ENCODE data around the gene UBAC1.
"Not testable (repeated sequence)": the region's sequence is repeated elsewhere in the genome, so short reads cannot be mapped to it uniquely, and the experiment has no call there.

The UBAC1 gene

DNA sequence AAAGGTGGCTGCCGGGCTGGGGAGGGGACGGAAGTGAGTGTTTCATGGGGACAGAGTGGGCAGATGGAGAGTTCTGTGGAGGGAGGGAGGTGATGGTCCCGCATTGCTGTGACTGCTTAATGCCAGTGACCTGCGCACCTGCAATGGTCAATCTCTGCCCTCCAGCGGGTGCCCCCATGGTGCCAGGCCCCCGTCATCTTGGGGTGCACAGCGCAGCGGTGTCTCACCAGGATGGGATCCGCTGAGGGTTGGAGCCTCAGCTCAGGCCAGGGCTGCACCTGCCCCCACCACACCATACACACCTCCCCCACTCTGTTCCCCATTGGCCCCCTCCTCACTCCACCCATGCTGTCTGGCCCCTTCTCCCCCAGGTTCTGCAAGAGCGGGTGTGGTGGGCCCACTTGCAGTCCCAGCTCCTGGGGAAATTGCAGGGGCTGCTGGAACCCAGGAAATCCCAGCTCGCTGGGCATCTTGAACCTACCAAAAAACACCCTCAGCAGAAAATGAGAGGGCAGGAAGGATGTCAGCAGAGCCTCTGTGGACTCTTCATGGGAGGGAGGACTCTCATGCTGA is 41.8 kb downstream of the UBAC1 start:
- no peak for DNase-seq

DNA sequence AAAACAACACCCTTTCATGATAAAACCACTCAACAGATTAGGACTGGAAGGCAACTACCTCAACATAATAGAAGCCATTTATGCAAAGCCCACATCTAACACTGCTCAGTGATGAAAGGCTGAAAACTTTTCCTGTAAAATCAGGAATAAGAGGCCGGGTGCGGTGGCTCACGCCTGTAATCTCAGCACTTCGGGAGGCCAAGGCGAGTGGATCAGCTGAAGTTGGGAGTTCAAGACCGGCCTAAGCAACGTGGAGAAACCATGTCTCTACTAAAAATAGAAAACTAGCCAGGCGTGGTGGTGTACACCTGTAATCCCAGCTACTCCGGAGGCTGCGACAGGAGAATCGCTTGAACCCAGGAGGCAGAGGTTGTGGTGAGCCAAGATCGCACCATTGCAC is 44.9 kb downstream of the UBAC1 start:
- not testable (repeated sequence) for DNase-seq

DNA sequence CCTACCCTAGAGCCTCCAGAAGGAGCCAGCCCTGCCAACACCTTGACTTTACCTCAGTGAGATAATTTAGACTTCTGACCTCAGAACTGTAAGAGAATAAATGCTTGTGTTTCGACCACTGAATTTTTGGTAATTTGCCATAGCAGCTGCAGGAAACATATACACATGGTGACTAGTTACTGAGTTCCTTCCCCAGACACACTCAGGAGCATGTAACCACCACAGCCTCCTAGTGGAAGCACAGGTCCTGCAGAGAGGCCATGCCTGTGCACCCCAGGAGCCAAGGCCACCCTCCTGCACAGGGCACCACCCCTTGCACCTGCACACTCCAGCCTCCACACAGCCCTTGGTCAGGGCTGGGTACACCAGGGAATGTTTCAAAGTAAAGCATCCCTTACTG is 46.3 kb downstream of the UBAC1 start:
- no peak for DNase-seq

DNA sequence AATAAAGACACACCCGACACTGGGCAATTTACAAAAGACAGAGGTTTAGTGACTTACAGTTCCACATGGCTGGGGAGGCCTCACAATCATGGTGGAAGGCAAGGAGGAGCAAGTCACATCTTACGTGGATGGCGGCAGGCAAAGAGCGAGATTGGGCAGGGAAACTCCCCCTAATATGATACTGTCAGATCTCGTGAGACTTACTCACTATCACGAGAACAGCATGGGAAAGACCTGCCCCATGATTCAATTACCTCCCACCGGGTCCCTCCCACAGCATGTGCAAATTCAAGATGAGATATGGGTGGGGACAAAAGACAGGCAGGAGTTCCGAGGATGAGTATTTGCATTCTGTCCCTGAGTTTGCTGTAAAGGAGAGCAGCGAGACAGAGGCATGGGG is 49.9 kb downstream of the UBAC1 start:
- not testable (repeated sequence) for DNase-seq

DNA sequence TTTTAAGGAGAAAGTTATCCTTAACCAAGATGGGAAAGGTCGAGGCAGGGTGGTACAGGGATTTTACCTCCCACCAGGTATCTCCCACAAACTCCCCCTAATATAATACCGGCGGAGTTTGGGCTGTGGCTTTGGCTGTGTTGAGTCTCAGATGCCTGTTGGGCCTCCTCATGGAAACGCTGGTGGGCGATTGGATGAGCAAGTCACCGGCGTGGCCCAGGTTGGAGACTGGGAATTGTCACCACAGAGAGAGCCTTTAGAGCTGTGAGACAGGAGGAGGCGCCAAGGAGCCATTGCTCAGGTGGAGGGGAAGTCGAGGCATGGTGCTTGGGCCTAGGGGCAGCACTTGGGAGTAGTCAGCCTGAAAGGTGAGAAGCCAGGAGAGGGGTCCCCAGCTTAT is 50.4 kb downstream of the UBAC1 start:
- DNase-seq = no peak

DNA sequence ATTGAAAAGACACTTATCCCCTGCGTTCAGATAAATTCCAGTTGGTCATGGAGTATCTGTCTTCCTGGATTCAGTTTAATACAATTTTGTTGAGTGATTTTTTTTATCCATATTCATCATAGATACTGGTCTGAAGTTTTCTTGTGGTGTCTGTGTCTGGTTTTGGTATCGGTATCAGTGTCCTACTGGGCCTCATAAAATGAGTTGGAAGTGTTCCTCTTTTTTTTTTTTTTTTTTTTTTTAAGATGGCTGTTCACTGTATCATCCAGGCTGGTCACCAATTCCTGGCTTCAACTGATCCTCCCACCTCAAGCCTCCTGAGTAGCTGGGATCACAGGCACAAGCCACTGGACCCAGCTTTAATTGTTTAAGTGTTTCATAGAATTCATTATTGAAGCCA is 51.0 kb downstream of the UBAC1 start:
- DNase-seq = no peak

DNA sequence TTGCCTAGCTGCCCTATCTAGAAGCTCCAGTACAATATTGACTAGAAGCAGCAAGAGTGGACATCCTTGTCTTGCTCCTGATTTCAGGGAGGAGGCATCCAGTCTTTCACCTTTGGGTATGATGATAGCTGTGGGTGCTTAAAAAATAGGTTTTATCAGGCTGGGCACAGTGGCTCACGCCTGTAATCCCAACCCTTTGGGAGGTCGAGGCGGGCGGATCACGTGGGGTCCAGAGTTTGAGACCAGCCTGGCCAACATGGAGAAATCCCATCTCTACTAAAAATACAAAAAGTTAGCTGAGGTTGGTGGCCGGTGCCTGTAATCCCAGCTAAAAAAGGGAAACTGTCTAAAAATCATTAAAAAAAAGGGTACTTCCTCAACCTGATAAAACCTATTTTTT is 51.8 kb downstream of the UBAC1 start:
- DNase-seq = no peak

DNA sequence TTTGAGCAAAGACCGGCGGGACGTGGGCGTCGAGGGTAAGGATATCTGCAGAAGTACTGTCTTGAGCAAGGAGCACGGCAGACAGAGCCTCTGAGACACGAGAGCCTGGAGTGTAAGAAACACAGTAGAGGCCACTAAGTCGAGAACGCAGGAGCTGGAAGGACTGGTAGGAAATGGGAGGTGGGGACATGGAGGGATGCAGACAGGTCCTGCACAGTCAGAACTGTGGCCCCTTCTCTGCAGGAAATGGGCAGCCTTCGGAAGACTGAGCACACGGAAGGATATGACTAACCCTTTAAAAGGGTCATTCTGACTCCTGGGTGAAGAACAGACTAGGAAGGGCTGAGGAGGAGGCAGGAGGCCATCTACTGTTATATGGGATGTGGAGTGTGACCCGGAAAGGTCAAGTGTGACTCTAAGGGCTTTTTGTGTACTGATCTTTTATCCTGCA is 52.4 kb downstream of the UBAC1 start:
- no peak for DNase-seq

DNA sequence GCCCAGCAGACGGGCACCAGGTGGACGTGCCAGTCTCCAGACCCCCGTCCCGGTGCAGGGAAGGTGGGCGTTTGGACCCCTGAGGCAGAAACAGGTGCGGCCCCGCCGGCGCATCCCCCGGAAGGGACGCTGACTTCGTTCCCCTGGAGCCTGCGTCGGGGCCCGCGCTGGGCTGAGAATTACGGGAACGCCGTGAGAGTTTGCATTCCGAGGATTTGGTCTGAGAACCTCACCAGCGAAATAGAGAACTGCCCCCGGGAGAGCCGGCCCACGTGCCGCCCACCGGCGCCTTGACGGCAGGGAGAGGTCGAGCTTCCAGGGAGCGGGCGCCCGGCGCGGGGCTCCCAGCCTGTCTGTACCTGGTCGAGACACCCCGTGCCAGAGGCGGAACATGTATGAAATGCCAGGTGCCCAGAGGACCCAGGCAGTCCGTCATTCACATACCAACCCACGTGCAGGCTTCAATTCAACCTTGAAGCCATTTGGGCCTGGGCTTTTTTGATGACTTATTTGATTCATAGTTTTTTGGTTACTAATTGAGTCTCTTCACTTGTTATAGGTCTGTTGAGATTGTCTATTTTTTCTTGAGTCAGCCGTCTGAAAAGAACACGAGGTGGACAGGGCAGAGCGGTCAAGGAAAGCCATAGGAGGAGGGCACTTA is 53.0 kb downstream of the UBAC1 start:
- DNase-seq = no peak

DNA sequence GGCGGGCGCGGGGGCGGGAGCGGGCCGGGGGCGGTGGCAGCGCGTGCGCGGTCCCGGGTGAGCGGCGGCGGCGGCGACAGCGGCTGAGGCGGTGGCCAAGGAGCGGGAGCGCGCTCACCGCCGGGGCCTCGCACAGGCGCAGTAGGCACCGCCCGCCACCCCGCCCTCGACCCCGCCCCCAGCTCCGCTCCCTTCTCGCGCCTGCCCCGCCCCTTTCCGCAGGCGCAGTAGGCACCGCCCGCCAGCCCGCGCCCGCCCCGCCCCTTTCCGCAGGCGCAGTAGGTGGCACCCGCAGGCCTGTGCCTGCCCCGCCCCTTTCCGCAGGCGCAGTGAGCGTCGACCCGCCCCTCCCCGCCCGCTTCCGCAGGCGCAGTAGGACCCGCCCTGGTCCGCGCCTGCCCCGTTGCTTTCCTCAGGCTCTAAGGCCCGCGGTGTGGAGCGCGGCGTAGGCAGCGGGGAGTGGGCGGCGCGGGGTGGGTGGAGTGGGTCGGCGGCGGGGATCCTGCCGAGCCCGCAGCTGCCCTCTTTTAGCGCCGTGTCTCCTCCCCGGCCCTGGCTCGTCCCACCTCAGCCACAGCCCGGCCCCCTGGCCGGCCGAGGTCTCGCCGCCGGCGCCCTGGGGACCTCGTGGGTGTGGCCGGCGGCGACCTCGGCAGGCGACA is 53.6 kb downstream of the UBAC1 start, which contains the start of gene CAMSAP1:
Gene CAMSAP1, minus strand, starts transcription at position 116 of the 662 bp plus-strand sequence. CDS start 387 bp downstream, outside the sequence.
- peak; percentile 65 to 67 for DNase-seq

DNA sequence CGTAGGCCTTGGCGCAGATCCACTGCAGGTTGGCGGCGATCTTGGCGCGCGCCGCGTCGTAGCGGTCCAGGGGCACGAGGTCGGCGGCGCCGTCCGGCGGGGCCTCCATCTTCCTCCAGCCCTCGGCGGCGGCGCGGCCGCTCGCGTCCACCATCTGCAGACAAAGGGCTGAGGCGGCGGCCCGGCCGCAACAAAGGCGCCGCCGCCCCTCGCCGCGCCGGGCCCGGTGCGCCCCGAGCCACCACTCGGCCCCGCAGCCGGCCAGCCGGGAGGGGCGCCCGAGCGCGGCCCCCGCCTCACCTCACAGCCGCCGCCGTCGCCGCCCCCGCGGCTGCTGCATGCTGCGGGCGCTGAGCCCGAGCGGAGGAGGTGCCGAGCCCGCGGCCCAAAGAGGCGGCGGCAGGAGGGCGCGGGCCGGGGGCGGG is 54.2 kb downstream of the UBAC1 start:
- DNase-seq = no peak

DNA sequence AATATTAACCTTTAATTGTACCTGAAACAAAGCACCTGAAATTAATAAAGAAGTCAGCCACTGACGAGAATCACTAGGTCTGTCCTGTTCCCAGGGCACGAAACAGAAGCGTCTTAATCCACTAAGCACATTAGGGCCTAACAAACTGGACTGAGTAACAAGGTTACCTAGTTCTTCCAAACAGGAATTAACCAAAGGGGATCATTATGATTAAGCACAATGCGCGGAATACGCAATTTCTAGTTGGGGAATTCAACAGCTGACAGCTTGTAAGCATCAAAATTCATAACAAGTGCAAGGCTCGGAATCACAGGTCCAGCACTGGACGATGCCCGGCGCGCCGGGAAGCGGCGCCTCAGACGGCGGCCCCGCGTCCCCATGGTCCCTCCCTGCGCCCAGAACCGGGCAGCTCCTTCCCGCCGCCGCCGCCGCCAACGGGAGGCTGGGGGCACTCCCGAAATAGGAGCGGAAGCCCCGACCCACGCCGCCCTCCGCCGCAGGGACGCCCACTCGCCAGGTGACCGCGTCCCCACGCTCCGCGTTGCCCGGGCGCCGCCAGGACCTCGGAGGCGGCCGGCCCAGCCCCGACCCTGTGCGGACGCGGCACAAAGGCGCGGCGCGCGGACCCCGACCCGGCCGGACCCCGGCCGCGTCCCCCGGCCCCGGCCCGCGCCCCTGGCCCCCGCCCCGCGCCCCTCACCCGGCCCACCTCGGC is 54.7 kb downstream of the UBAC1 start:
- DNase-seq = no peak

DNA sequence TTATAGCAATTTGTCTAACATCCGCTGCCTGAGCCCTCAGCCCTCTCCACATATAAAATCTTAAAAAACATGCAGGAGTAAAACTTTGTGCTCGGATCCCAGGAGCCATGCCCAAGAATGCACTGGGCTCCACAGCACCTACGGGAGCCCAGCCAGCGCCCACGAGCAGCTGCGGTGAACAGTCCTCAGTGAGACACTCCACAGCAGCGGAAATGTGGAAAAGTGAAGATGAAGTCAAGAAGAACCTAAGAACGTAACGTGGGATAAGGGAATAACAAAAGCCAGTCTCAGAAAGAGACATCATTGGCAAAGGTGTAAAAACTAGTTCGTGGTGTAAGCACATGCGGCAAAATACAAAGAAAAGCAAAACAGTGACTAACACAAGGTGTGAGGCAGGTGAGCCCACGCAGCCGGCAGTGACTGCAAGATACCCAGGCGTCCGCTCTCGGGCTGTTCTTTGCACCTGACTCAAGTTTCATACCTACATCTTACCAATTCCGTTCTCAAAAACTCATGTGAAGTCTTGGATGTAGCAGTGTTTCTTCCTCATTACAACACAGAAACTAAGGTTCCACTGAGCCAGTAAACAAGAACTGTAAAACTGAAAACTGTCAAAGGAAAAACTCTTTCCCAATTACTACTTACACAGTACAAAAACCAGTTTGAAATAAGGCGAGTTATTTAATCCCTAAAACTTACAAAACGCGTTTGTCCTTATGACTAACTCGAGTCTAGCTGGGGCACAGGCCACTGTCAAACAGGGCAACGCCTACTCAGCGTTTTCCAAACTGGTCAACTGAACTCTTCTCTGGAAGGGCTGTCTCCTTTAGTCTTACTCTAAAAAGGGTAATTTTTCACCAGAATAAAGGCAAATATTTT is 55.6 kb downstream of the UBAC1 start:
- no peak for DNase-seq

DNA sequence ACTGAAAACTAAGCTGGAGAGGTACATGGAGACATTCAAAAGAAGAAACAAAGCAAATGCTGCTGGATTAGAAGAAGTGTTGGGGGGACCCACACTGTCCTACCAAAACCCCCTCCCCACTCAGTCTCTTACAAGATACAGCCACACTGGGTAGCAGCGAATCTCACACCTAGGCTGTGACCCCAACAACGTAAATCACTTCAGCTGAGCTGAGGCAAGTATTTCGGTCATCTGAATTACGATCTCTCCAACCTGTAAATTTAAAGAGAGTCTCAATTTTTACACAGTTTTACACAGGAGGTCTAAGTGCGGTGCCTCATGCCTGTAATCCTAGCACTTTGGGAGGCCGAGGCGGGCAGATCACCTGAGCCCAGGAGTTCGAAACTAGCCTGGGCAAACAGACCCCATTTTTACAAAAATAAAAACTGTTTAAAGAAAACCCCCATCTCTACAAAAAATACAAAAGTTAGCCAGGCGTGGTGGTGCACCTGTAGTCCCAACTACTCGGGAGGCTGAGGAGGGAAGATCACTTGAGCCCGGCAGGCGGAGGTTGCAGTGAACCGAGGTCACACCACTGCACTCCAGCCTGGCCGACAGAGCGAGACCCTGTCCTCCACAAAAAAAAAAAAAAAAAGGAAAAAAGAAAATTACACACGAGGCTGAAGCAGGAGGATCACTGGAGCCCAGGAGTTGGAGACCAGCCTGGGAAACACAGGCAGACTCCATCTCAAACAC is 57.2 kb downstream of the UBAC1 start:
- DNase-seq = no peak

DNA sequence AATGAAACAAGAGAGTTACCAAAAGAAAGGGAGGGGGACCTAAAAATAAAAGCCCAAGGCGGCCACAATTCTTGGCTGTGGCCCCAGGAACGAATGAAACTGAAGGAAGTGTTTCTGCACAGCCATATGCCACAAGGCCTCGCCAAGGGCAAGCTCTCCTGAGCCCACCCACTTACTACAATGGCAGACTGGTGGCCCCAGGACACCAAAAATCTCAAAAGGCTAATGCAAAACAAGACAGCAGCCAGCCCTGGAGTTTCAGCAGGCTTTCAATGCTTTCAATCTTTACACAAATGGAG is 57.9 kb downstream of the UBAC1 start:
- DNase-seq = no peak

DNA sequence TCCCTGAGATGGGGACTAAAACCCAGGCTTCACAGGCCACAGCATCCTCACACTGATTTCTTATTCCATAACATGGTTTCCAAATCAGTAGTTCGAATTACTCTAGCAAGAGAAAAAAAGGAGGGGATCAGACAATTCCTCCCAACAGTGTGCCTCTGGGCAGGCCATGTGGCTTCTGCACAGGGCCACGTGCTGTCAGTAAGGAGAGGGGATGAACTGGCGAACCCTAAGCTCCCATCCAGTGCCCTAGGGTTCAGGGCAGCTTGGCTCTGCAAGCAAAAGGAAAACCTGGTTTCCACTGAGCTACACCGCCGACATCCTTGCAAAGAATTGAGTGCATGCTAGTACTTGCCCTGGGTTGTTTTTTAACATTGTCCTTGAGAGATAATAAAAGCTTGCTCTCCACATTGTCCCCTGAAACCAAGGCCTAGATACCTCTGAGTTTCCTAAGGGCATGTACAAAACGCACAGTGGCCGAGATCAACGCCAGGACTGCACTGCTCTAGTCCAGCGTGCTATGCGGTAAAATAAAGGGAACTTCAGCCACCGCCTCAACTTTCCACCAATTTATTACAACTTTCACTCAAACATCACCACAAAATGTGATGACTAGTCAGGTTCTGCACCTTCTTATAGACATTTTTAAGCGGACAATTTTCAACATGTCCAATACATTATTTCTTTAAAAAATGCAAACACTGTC is 58.4 kb downstream of the UBAC1 start:
- DNase-seq = no peak

DNA sequence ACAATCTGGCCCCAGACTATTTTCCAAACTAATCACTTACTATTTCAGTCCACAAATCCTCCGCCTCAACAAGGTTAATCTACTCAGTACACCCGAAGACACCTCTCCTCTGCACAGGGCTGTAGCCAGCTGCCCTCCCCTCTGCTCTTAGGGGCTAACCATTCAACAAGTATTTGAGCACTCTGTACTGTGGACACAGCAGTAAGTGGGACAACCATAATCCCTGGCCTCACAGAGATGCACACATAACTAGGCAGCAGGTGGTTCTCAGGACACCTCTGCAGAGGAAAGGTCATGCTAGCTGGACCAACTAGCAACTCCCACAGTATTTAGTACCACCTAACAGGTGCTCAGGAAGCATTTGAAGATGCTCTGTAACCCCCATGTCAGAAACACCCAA is 59.3 kb downstream of the UBAC1 start:
- no peak for DNase-seq

DNA sequence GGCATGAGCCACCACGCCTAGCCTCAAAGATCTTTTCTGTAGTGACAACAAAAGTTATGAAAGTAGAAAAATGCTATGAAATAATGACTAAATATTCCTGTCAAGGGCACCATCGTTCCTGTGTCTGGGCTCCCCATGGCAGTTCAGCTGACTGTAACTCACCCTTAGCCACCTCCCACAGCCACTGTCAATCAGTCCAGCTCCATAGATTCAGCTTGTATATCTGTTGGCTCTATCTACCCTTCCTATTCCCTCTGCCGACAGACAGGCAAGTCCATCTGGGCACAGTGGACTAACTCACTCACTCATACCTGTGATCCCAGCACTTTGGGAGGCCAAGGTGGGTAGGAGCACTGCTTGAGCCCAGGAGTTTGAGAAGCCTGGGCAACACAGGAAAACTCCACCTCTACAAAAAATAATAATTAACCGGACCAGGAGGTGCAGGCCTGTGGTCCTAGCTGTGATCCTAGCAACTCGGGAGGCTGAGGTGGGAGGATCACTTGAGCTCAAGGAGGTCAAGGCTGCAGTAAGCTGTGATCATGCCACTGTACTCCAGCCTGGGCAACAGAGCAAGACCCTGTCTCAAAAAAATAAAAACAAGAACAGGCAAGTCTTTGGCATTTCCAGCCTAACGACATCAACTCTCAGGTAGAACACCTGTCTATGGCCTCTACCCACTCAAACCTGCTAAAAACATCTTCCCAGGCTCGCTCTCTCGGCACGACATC is 60.0 kb downstream of the UBAC1 start:
- DNase-seq = no peak

DNA sequence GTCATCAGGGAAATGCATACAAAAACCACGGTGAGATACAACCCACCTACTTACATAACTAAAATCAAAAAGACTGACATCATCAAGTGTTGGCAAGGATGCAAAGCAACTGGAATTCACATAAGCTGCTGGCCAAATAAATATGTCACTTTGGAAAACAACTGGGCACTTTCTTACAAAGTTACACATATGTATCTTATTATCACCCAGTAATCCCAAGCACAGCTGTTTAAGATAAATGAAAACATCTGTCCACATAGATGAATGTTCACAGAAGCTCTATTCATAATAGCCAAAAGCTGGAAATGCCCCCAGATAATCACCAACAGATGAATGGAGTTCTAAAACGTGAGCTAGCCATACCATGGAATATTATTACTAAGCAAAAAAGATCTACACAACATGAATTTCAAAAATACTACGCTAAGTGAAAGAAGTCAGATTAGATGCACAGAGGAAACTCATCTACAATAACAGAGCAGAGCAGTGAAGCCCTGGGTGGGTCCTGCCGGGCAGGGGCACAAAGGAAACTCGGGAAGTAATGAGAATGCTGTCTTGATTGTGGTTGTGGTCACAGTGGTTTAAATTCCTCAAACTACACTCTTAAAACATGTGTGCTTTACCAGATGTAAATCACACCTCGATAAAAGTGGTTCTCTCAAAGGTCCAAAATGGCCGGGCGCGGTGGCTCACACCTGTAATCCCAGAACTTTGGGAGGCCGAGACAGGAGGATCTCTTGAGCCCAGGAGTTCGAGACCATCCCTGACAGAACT is 62.4 kb downstream of the UBAC1 start:
- no peak for DNase-seq

DNA sequence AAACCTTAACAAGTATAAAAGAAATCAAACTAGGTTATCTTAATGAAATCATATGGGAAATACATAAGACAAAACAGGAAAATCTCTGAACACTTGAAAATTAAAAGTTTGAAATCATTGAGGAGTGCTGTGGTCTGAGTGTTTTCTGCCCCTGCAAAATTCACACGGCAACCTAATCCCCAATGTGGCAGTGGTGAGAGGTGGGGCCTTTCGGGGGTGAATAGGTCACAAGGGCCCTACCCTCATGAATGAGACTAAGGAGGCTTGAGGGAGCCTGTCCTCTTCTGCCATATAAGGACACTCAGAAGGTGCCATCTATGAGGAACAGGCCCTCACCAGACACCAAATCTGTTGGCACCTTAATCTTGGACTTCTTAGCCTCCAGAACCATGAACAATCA is 64.5 kb downstream of the UBAC1 start:
- no peak for DNase-seq

Measured in NCI-H187 (cell line).